HG03039 (cell line): ENCODE data around the gene PLA2G2D.
"Not testable (repeated sequence)": the region's sequence is repeated elsewhere in the genome, so short reads cannot be mapped to it uniquely, and the experiment has no call there.

Source experiments
- ATAC-seq: cut with Tn5 transposase; IDR thresholded peaks from one replicate; pipeline ENCODE4 v1.9.1; 2021; ENCODE audit warnings: mild to moderate bottlenecking, moderate library complexity; ENCODE audit not compliant: unreplicated experiment

PLA2G2D gene

GRCh38 chr1:20143734-20144565 is 24.6 kb upstream of the PLA2G2D start:
- ATAC-seq, result no peak

- no peak for ATAC-seq
These were observed 24.0 kb upstream of the PLA2G2D start for GRCh38 chr1:20143318-20143717.

- ATAC-seq, result no peak
These were observed 22.8 kb upstream of the PLA2G2D start for GRCh38 chr1:20142001-20142710.

- no peak for ATAC-seq
These were observed 22.1 kb upstream of the PLA2G2D start for GRCh38 chr1:20141466-20141865.

- no peak for ATAC-seq
These were observed 21.7 kb upstream of the PLA2G2D start for GRCh38 chr1:20141001-20141400.

- ATAC-seq, result no peak
These were observed 20.7 kb upstream of the PLA2G2D start for GRCh38 chr1:20139776-20140612.

GRCh38 chr1:20138961-20139550 is 19.7 kb upstream of the PLA2G2D start, which contains the start of gene PLA2G2F:
TSS of gene PLA2G2F (plus strand) at chr1:20139323. CDS start at chr1:20139428, 105 bp downstream.
- no peak for ATAC-seq

GRCh38 chr1:20138346-20138745 is 19.0 kb upstream of the PLA2G2D start:
- ATAC-seq, result no peak

GRCh38 chr1:20137604-20138003 is 18.3 kb upstream of the PLA2G2D start:
- ATAC-seq, result no peak

- no peak for ATAC-seq
These were observed 17.7 kb upstream of the PLA2G2D start for GRCh38 chr1:20137055-20137454.

- no peak for ATAC-seq
These were observed 16.9 kb upstream of the PLA2G2D start for GRCh38 chr1:20136249-20136648.

- no peak for ATAC-seq
These were observed 15.7 kb upstream of the PLA2G2D start for GRCh38 chr1:20134995-20135394.

GRCh38 chr1:20130518-20130917 is 11.2 kb upstream of the PLA2G2D start:
- not testable (repeated sequence) for ATAC-seq

- no peak for ATAC-seq
These were observed 7.6 kb upstream of the PLA2G2D start for GRCh38 chr1:20126806-20127440.

GRCh38 chr1:20126041-20126805 is 6.9 kb upstream of the PLA2G2D start:
- no peak for ATAC-seq

- no peak for ATAC-seq
These were observed 5.8 kb upstream of the PLA2G2D start for GRCh38 chr1:20125100-20125499.

- no peak for ATAC-seq
These were observed 5.2 kb upstream of the PLA2G2D start for GRCh38 chr1:20124456-20125057.

GRCh38 chr1:20123722-20124455 is 4.6 kb upstream of the PLA2G2D start:
- ATAC-seq, result no peak

- no peak for ATAC-seq
These were observed 1.5 kb upstream of the PLA2G2D start for GRCh38 chr1:20120796-20121195.
